Epithelial cell of proximal tubule (primary cell): ENCODE measurements around the gene CHGA. TPM values are rescaled to one million over a fixed set of nuclear protein-coding genes. Genes with fewer than 3 reads are reported as not detected.

Experiments used
- DNase-seq: peaks from one replicate; pipeline ENCODE4 v3.0.0-alpha.2; 2011; ENCODE audit warnings: low read depth
- H3K4me3 ChIP-seq: 2 replicates; pipeline ENCODE4 v1.5.1; 2011; ENCODE audit warnings: low read depth, mild to moderate bottlenecking, low read length
- CTCF ChIP-seq: conservative IDR thresholded peaks from 2 replicates; pipeline ENCODE4 v1.5.1; 2012; ENCODE audit warnings: low read depth, mild to moderate bottlenecking, low read length
- total RNA-seq: library from RNA; depleted of rRNA; stranded (reverse); fragments of >200 nt; gene quantifications from 2 replicates; pipeline ENCODE4 v1.2.3, GENCODE V29; 2015

Gene CHGA
- total RNA-seq, 1 donor from 2014 or later: not detected

- TF ChIP-seq CTCF: no peak
- H3K4me3 ChIP-seq: no peak overlapping the region
- no peak for DNase-seq
Observed at GRCh38 chr14:92925446-92925845, 2.5 kb downstream of the CHGA start.

GRCh38 chr14:92926180-92926845 is 3.4 kb downstream of the CHGA start:
- DNase-seq: no peak
- TF ChIP-seq CTCF: no peak
- H3K4me3 ChIP-seq: no peak overlapping the region

GRCh38 chr14:92926931-92927330 is 4.0 kb downstream of the CHGA start:
- TF ChIP-seq CTCF: no peak
- H3K4me3 ChIP-seq: no peak overlapping the region
- no peak for DNase-seq

- no peak overlapping the region for H3K4me3 ChIP-seq
- DNase-seq: no peak
- TF ChIP-seq CTCF: no peak
Observed at GRCh38 chr14:92927349-92928257, 4.7 kb downstream of the CHGA start.

- no peak for DNase-seq
- no peak for TF ChIP-seq CTCF
Observed at GRCh38 chr14:92928258-92928629, 5.3 kb downstream of the CHGA start.

GRCh38 chr14:92928961-92929688 is 6.2 kb downstream of the CHGA start:
- TF ChIP-seq CTCF: no peak
- H3K4me3 ChIP-seq: no peak overlapping the region
- DNase-seq: no peak

More at GRCh38 chr14:92928258-92928629, 5.3 kb downstream of the CHGA start:
- H3K4me3 ChIP-seq: no peak overlapping the region
